ENCODE results near the gene IRF2. TPM values are rescaled to one million over a fixed set of nuclear protein-coding genes. Genes with fewer than 3 reads are reported as not detected.

Gene IRF2
- total RNA-seq, 1 donor from 2014 or later = 53.3 TPM

GRCh38 chr4:184439856-184440594 lies 34.3 kb downstream of the IRF2 start:
- Histone ChIP-seq H3K27ac (peak overlapping the region; percentile 60), H3K4me3 (peak overlapping the region; percentile 17), H3K36me3 (no peaks in the 10 kb centered on the region), H3K4me1 (peaks cover 84% of the 10 kb centered on the region), H3K9me3 (no peaks in the 10 kb centered on the region), H3K27me3 (ENCODE audit: low read depth) (no peaks in the 10 kb centered on the region)
- intact Hi-C loops (cut with DNase I) = no loop called here
- peak; percentile 58 for DNase-seq
- TF ChIP-seq CTCF (IDR thresholded peaks at IDR 0.05) = no peak
- ATAC-seq = peak; percentile 65 to 66

GRCh38 chr4:184439386-184439785 lies 35.0 kb downstream of the IRF2 start:
- Histone ChIP-seq H3K27me3 (ENCODE audit: low read depth) (no peaks in the 10 kb centered on the region), H3K4me3 (no peak overlapping the region), H3K36me3 (no peaks in the 10 kb centered on the region), H3K9me3 (no peaks in the 10 kb centered on the region), H3K4me1 (peaks cover 77% of the 10 kb centered on the region), H3K27ac (no peak overlapping the region)
- no peak for TF ChIP-seq CTCF (IDR thresholded peaks at IDR 0.05)
- ATAC-seq = no peak
- DNase-seq = no peak
- intact Hi-C loops (cut with DNase I) = no loop called here

- no peak for ATAC-seq
- H3K4me1 ChIP-seq = peaks cover 70% of the 10 kb centered on the region
- H3K27ac ChIP-seq = peak overlapping the region; percentile 46
- intact Hi-C loops (cut with DNase I) = no loop called here
- H3K4me3 ChIP-seq = no peak overlapping the region
- no peaks in the 10 kb centered on the region for H3K27me3 ChIP-seq (ENCODE audit: low read depth)
- TF ChIP-seq CTCF (IDR thresholded peaks at IDR 0.05) = no peak
- DNase-seq = no peak
- H3K36me3 ChIP-seq = no peaks in the 10 kb centered on the region
- H3K9me3 ChIP-seq = no peaks in the 10 kb centered on the region
Observed at GRCh38 chr4:184438375-184438774, 36.0 kb downstream of the IRF2 start.

- DNase-seq (no peak), ATAC-seq (peak; percentile 66 to 80)
- H3K9me3 ChIP-seq = no peaks in the 10 kb centered on the region
- intact Hi-C loops (cut with DNase I) = no loop called here
- H3K27ac ChIP-seq = peak overlapping the region; percentile 34
- peaks cover 71% of the 10 kb centered on the region for H3K4me1 ChIP-seq
- no peaks in the 10 kb centered on the region for H3K27me3 ChIP-seq (ENCODE audit: low read depth)
- H3K36me3 ChIP-seq = no peaks in the 10 kb centered on the region
- no peak overlapping the region for H3K4me3 ChIP-seq
- no peak for TF ChIP-seq CTCF (IDR thresholded peaks at IDR 0.05)
Observed at GRCh38 chr4:184437565-184438265, 36.6 kb downstream of the IRF2 start.

- ATAC-seq = no peak
- Histone ChIP-seq H3K27me3 (ENCODE audit: low read depth) (no peaks in the 10 kb centered on the region), H3K9me3 (no peaks in the 10 kb centered on the region), H3K36me3 (no peaks in the 10 kb centered on the region), H3K4me1 (peaks cover 55% of the 10 kb centered on the region), H3K4me3 (no peak overlapping the region), H3K27ac (no peak overlapping the region)
- intact Hi-C loops (cut with DNase I) = no loop called here
- DNase-seq = no peak
- no peak for TF ChIP-seq CTCF (IDR thresholded peaks at IDR 0.05)
Observed at GRCh38 chr4:184434501-184435066, 39.8 kb downstream of the IRF2 start.
